Measurements from ENCODE around the gene CD81. TPM values are rescaled to one million over a fixed set of nuclear protein-coding genes. Genes with fewer than 3 reads are reported as not detected.

Gene CD81
- total RNA-seq, 2 donors from 2014 or later: 433 to 528 TPM

- Histone ChIP-seq H3K4me3 (no peak overlapping the region), H3K9me3 (no peaks in the 10 kb centered on the region), H3K4me1 (no peaks in the 10 kb centered on the region), H3K27me3 (no peaks in the 10 kb centered on the region), H3K36me3 (no peaks in the 10 kb centered on the region), H3K27ac (no peak overlapping the region)
- TF ChIP-seq CTCF (IDR thresholded peaks at IDR 0.05): no peak
- DNase-seq (ENCODE audit: low spot score): no peak
Measured at GRCh38 chr11:2434506-2435255, 57.6 kb downstream of the CD81 start.

- Histone ChIP-seq H3K27me3 (no peaks in the 10 kb centered on the region), H3K4me1 (no peaks in the 10 kb centered on the region), H3K27ac (no peak overlapping the region), H3K4me3 (no peak overlapping the region), H3K9me3 (no peaks in the 10 kb centered on the region), H3K36me3 (no peaks in the 10 kb centered on the region)
- TF ChIP-seq CTCF (IDR thresholded peaks at IDR 0.05): no peak
- DNase-seq (ENCODE audit: low spot score): no peak
Measured at GRCh38 chr11:2435288-2436012, 58.3 kb downstream of the CD81 start.

- Histone ChIP-seq H3K27ac (no peak overlapping the region), H3K4me1 (no peaks in the 10 kb centered on the region), H3K4me3 (no peak overlapping the region), H3K9me3 (no peaks in the 10 kb centered on the region), H3K27me3 (no peaks in the 10 kb centered on the region), H3K36me3 (no peaks in the 10 kb centered on the region)
- DNase-seq (ENCODE audit: low spot score): no peak
- no peak for TF ChIP-seq CTCF (IDR thresholded peaks at IDR 0.05)
Measured at GRCh38 chr11:2436013-2436520, 59.0 kb downstream of the CD81 start.

- Histone ChIP-seq H3K4me1 (no peaks in the 10 kb centered on the region), H3K27ac (no peak overlapping the region), H3K27me3 (no peaks in the 10 kb centered on the region), H3K4me3 (no peak overlapping the region), H3K9me3 (no peaks in the 10 kb centered on the region), H3K36me3 (no peaks in the 10 kb centered on the region)
- no peak for TF ChIP-seq CTCF (IDR thresholded peaks at IDR 0.05)
- DNase-seq (ENCODE audit: low spot score): no peak
Measured at GRCh38 chr11:2436521-2437031, 59.5 kb downstream of the CD81 start.

- TF ChIP-seq CTCF (IDR thresholded peaks at IDR 0.05): no peak
- Histone ChIP-seq H3K9me3 (no peaks in the 10 kb centered on the region), H3K27me3 (no peaks in the 10 kb centered on the region), H3K4me3 (no peak overlapping the region), H3K36me3 (no peaks in the 10 kb centered on the region), H3K27ac (no peak overlapping the region), H3K4me1 (no peaks in the 10 kb centered on the region)
- DNase-seq (ENCODE audit: low spot score): no peak
Measured at GRCh38 chr11:2437516-2437915, 60.4 kb downstream of the CD81 start.
